Stimulated activated CD4-positive, alpha-beta T cell treated with anti-CD3 and anti-CD28 coated beads, Interleukin-4, amount 100 ng/mL, for 24 hours (primary cell): ENCODE results near the gene NOXA1.
"Not testable (repeated sequence)": the region's sequence is repeated elsewhere in the genome, so short reads cannot be mapped to it uniquely, and the experiment has no call there.

Source experiments
- DNase-seq: peaks from one replicate; pipeline ENCODE4 v3.0.0-alpha.2; 2020

NOXA1 gene

GRCh38 chr9:137406085-137406760, 17.0 kb upstream of the NOXA1 start:
- no peak for DNase-seq

- peak; percentile 66 for DNase-seq
Observed at GRCh38 chr9:137406876-137407589, 16.2 kb upstream of the NOXA1 start.

- no peak for DNase-seq
Observed at GRCh38 chr9:137407590-137408300, 15.4 kb upstream of the NOXA1 start.

GRCh38 chr9:137408651-137409405, 14.4 kb upstream of the NOXA1 start:
- DNase-seq: no peak

- DNase-seq: no peak
Observed at GRCh38 chr9:137409515-137409914, 13.7 kb upstream of the NOXA1 start.

- not testable (repeated sequence) for DNase-seq
Observed at GRCh38 chr9:137410236-137410890, 12.8 kb upstream of the NOXA1 start.

GRCh38 chr9:137410891-137411249, 12.3 kb upstream of the NOXA1 start:
- no peak for DNase-seq

- no peak for DNase-seq
Observed at GRCh38 chr9:137411260-137411644, 11.9 kb upstream of the NOXA1 start.

GRCh38 chr9:137411645-137412380, 11.4 kb upstream of the NOXA1 start:
- peak; percentile 39 for DNase-seq

- DNase-seq: no peak
Observed at GRCh38 chr9:137412431-137412830, 10.8 kb upstream of the NOXA1 start.

- DNase-seq: no peak
Observed at GRCh38 chr9:137415451-137415850, 7.7 kb upstream of the NOXA1 start.

- no peak for DNase-seq
Observed at GRCh38 chr9:137416006-137416562, 7.1 kb upstream of the NOXA1 start.

GRCh38 chr9:137416563-137417151, 6.5 kb upstream of the NOXA1 start:
- no peak for DNase-seq

GRCh38 chr9:137417161-137418021, 5.8 kb upstream of the NOXA1 start:
- DNase-seq: no peak

GRCh38 chr9:137421838-137422603, 1.2 kb upstream of the NOXA1 start:
- DNase-seq: no peak

- DNase-seq: no peak
Observed at GRCh38 chr9:137423514-137424291, 510 bp downstream of the NOXA1 start.

- no peak for DNase-seq
Observed at GRCh38 chr9:137426018-137426681, 3.0 kb downstream of the NOXA1 start.
